GM21619 (cell line): ENCODE results near the gene GINS1.
"Not testable (repeated sequence)": the region's sequence is repeated elsewhere in the genome, so short reads cannot be mapped to it uniquely, and the experiment has no call there.

Experiments used
- ATAC-seq: cut with Tn5 transposase; IDR thresholded peaks from one replicate; pipeline ENCODE4 v1.9.1; 2021; ENCODE audit not compliant: unreplicated experiment

The GINS1 gene

GRCh38 chr20:25473297-25473696, 65.8 kb downstream of the GINS1 start:
- not testable (repeated sequence) for ATAC-seq

GRCh38 chr20:25476106-25477013, 68.9 kb downstream of the GINS1 start:
- ATAC-seq: no peak

GRCh38 chr20:25477014-25477882, 69.8 kb downstream of the GINS1 start:
- ATAC-seq: no peak

- ATAC-seq: no peak
Observed at GRCh38 chr20:25478889-25479568, 71.6 kb downstream of the GINS1 start.

- ATAC-seq: no peak
Observed at GRCh38 chr20:25479638-25480037, 72.2 kb downstream of the GINS1 start.

GRCh38 chr20:25480156-25480555, 72.7 kb downstream of the GINS1 start:
- ATAC-seq: no peak

GRCh38 chr20:25480797-25481196, 73.3 kb downstream of the GINS1 start:
- ATAC-seq: no peak

GRCh38 chr20:25481235-25481917, 73.9 kb downstream of the GINS1 start:
- no peak for ATAC-seq

GRCh38 chr20:25481918-25482253, 74.4 kb downstream of the GINS1 start:
- no peak for ATAC-seq

GRCh38 chr20:25483431-25484132, 76.1 kb downstream of the GINS1 start:
- no peak for ATAC-seq

- ATAC-seq: no peak
Observed at GRCh38 chr20:25484224-25484846, 76.9 kb downstream of the GINS1 start.

- no peak for ATAC-seq
Observed at GRCh38 chr20:25484911-25485511, 77.5 kb downstream of the GINS1 start.

GRCh38 chr20:25485872-25486271, 78.4 kb downstream of the GINS1 start:
- ATAC-seq: no peak

- ATAC-seq: no peak
Observed at GRCh38 chr20:25486377-25486776, 78.9 kb downstream of the GINS1 start.

- no peak for ATAC-seq
Observed at GRCh38 chr20:25487306-25487705, 79.8 kb downstream of the GINS1 start.

- ATAC-seq: no peak
Observed at GRCh38 chr20:25487975-25488374, 80.5 kb downstream of the GINS1 start.

GRCh38 chr20:25489221-25489871, 81.9 kb downstream of the GINS1 start:
- ATAC-seq: no peak

- ATAC-seq: no peak
Observed at GRCh38 chr20:25490656-25491445, 83.4 kb downstream of the GINS1 start.
